HepG2 (cell line): ENCODE data around the gene DRAP1. TPM values are rescaled to one million over a fixed set of nuclear protein-coding genes. Genes with fewer than 3 reads are reported as not detected.

Experiments used
- CC2D1A ChIP-seq: sonication (generic); formaldehyde crosslinking; IDR thresholded peaks from 2 replicates; pipeline ENCODE4 v1.8.1; 2023; ENCODE audit warnings: mild to moderate bottlenecking, missing genetic modification reagents
- EEA1 ChIP-seq: sonication (generic); formaldehyde crosslinking; IDR thresholded peaks from 2 replicates; pipeline ENCODE4 v1.5.1; 2020; ENCODE audit warnings: mild to moderate bottlenecking, missing genetic modification reagents, borderline replicate concordance
- EZH2 ChIP-seq: conservative IDR thresholded peaks from 2 replicates; pipeline ENCODE4 v1.6.1; 2012; ENCODE audit warnings: mild to moderate bottlenecking, low read depth, low read length, moderate library complexity
- FOXO1 ChIP-seq: sonication (generic); formaldehyde crosslinking; IDR thresholded peaks from 2 replicates; pipeline ENCODE4 v1.4.0; 2020; ENCODE audit warnings: missing genetic modification reagents
- KAT2B ChIP-seq: fragments of 150-350 bp; IDR thresholded peaks from 2 replicates; pipeline ENCODE4 v1.6.1; 2014; ENCODE audit warnings: low read depth, low read length, borderline replicate concordance
- KDM2A ChIP-seq: sonication (generic); formaldehyde crosslinking; IDR thresholded peaks from 2 replicates; pipeline ENCODE4 v1.4.0; 2020; ENCODE audit warnings: low read depth, missing genetic modification reagents, borderline replicate concordance
- LCORL ChIP-seq, 2 experiments: fragments of 450-650 bp in 1 of 2; sonication (generic) in 1 of 2; formaldehyde crosslinking in 1 of 2; IDR thresholded peaks; 2 replicates each; pipeline versions ENCODE4 v1.5.0 to v1.6.1; 2017 to 2020; ENCODE audit warnings: antibody characterized with exemption in 1 of 2, missing genetic modification reagents in 1 of 2
- MAFF ChIP-seq: IDR thresholded peaks from 2 replicates; pipeline ENCODE4 v1.6.1; 2011; ENCODE audit warnings: low read depth, low read length, improper control_type of control experiment
- RXRA ChIP-seq: sonication (generic); formaldehyde crosslinking; IDR thresholded peaks from 2 replicates; pipeline ENCODE4 v1.5.1; 2020; ENCODE audit warnings: missing genetic modification reagents
- ZBTB3 ChIP-seq: sonication (generic); formaldehyde crosslinking; IDR thresholded peaks from 2 replicates; pipeline ENCODE4 v1.4.0; 2020; ENCODE audit warnings: low read depth, mild to moderate bottlenecking, moderate library complexity, missing genetic modification reagents, borderline replicate concordance
- ZFY ChIP-seq: sonication (generic); formaldehyde crosslinking; IDR thresholded peaks from 2 replicates; pipeline ENCODE4 v1.4.0; 2020; ENCODE audit warnings: missing genetic modification reagents
- ZKSCAN8 ChIP-seq: IDR thresholded peaks from 2 replicates; pipeline ENCODE4 v1.6.1; 2016; ENCODE audit warnings: borderline replicate concordance, missing genetic modification reagents, missing compliant biosample characterization
- ZNF17 ChIP-seq: sonication (generic); formaldehyde crosslinking; IDR thresholded peaks from 2 replicates; pipeline ENCODE4 v1.5.0; 2020; ENCODE audit warnings: mild to moderate bottlenecking, missing genetic modification reagents
- ZNF232 ChIP-seq: sonication (generic); formaldehyde crosslinking; IDR thresholded peaks from 2 replicates; pipeline ENCODE4 v1.4.0; 2020; ENCODE audit warnings: missing genetic modification reagents, borderline replicate concordance
- ZNF256 ChIP-seq: sonication (generic); formaldehyde crosslinking; conservative IDR thresholded peaks from 2 replicates; pipeline ENCODE4 v1.4.0; 2020; ENCODE audit warnings: missing genetic modification reagents
- ZNF337 ChIP-seq: sonication (generic); formaldehyde crosslinking; IDR thresholded peaks from 2 replicates; pipeline ENCODE4 v1.5.1; 2020; ENCODE audit warnings: missing genetic modification reagents, low read depth, mild to moderate bottlenecking, borderline replicate concordance
- ZNF549 ChIP-seq: sonication (generic); formaldehyde crosslinking; IDR thresholded peaks from 2 replicates; pipeline ENCODE4 v1.5.0; 2020; ENCODE audit warnings: missing genetic modification reagents
- ZNF564 ChIP-seq: sonication (generic); formaldehyde crosslinking; IDR thresholded peaks from 2 replicates; pipeline ENCODE4 v1.8.1; 2023; ENCODE audit warnings: mild to moderate bottlenecking, missing genetic modification reagents
- ZNF567 ChIP-seq: sonication (generic); formaldehyde crosslinking; IDR thresholded peaks from 2 replicates; pipeline ENCODE4 v1.8.1; 2023; ENCODE audit warnings: mild to moderate bottlenecking, missing genetic modification reagents, borderline replicate concordance
- ZNF703 ChIP-seq: sonication (generic); formaldehyde crosslinking; IDR thresholded peaks from 2 replicates; pipeline ENCODE4 v1.5.1; 2020; ENCODE audit warnings: missing genetic modification reagents, mild to moderate bottlenecking, moderate library complexity, borderline replicate concordance
- ZNF839 ChIP-seq: sonication (generic); formaldehyde crosslinking; IDR thresholded peaks from 2 replicates; pipeline ENCODE4 v1.4.0; 2020; ENCODE audit warnings: missing genetic modification reagents, mild to moderate bottlenecking, borderline replicate concordance
- polyA plus RNA-seq, 8 experiments: library from polyadenylated mRNA; depleted of rRNA in 3 of 8; stranded (reverse) in 7 of 8; unstranded in 1 of 8; fragments of >200 nt; fragmentation: Illumina TruSeq in 4 of 8; extraction: Trizol in 4 of 8; gene quantifications; 2 replicates each; pipeline versions ENCODE4 v1.2.1 to v1.2.3, GENCODE V29; 2011 to 2016; ENCODE audit warnings: low read depth in 4 of 8, missing spikeins in 1 of 8, mixed read lengths in 1 of 8; ENCODE audit not compliant: insufficient read depth in 1 of 8
- total RNA-seq, 5 experiments: library from RNA; depleted of rRNA; stranded (reverse); fragments of >200 nt; fragmentation: Illumina TruSeq; extraction: Trizol; gene quantifications; 2 replicates each; pipeline ENCODE4 v1.2.3, GENCODE V29; 2016; ENCODE audit warnings: low read depth in 1 of 5
- TF ChIP-seq, protein P1 (sequence below): sonication (generic); formaldehyde crosslinking; IDR thresholded peaks from 2 replicates; pipeline ENCODE4 v1.4.0; 2020; ENCODE audit warnings: mild to moderate bottlenecking, low read depth, missing genetic modification reagents
- TF ChIP-seq, protein P2 (sequence below): sonication (generic); formaldehyde crosslinking; IDR thresholded peaks from 2 replicates; pipeline ENCODE4 v1.5.0; 2020; ENCODE audit warnings: mild to moderate bottlenecking, missing genetic modification reagents, moderate library complexity
- TF ChIP-seq, protein P3 (sequence below): sonication (generic); IDR thresholded peaks from 2 replicates; pipeline ENCODE4 v1.6.1; 2016; ENCODE audit warnings: low read depth, borderline replicate concordance
- TF ChIP-seq, protein P4 (sequence below): sonication (generic); formaldehyde crosslinking; IDR thresholded peaks from 2 replicates; pipeline ENCODE4 v1.8.1; 2023; ENCODE audit warnings: missing genetic modification reagents, inconsistent platforms, borderline replicate concordance

DRAP1 gene
- total and polyA plus RNA-seq, 2 of the 13 experiments (the other 11 are each of a cell fraction or from before 2014, with no cell fraction given), result 46.8 to 52.3 TPM

DNA sequence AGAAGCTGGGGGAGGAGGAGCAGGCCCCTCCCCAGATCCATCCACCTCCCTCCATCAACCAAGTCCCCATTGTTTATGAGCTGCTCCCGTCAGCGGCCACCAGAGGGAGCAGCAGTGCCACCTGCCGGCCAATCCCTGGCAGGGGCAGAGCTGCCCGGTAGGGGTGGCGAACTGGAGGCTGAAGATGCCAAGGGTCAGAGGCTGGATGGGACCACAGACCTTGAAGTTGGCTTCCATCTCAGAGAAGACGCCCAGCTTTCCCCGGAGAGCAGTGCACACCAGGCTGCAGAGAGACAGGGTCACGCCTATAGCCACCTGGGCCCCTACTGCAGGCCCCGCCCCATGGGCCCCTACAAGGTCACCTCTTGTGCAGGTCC lies 34.5 kb upstream of the DRAP1 start (continued):
- TF ChIP-seq ZBTB3 (CRISPR knock-in tag) (no peak), LCORL (IDR thresholded peaks at IDR 0.05) (no peak), LCORL (CRISPR knock-in tag; IDR thresholded peaks at IDR 0.05) (no peak), ZNF549 (no peak), ZFY (CRISPR knock-in tag) (peak; percentile 21; the same call in 1 of the 2 replicates), ZNF839 (CRISPR knock-in tag) (no peak), KDM2A (CRISPR knock-in tag) (peak; percentile 78), ZNF232 (CRISPR knock-in tag) (no peak), ZNF256 (CRISPR knock-in tag) (no peak), ZKSCAN8 (CRISPR knock-in tag) (no peak), EZH2 (no peak), ZNF703 (CRISPR knock-in tag) (no peak), ZNF17 (CRISPR knock-in tag) (no peak), RXRA (CRISPR knock-in tag) (no peak), FOXO1 (peak; percentile 81), ZNF567 (CRISPR knock-in tag) (no peak), EEA1 (no peak), ZNF564 (CRISPR knock-in tag) (no peak), KAT2B (no peak), MAFF (no peak), ZNF337 (CRISPR knock-in tag) (no peak), CC2D1A (CRISPR knock-in tag) (no peak)
- TF ChIP-seq, protein P1, sequence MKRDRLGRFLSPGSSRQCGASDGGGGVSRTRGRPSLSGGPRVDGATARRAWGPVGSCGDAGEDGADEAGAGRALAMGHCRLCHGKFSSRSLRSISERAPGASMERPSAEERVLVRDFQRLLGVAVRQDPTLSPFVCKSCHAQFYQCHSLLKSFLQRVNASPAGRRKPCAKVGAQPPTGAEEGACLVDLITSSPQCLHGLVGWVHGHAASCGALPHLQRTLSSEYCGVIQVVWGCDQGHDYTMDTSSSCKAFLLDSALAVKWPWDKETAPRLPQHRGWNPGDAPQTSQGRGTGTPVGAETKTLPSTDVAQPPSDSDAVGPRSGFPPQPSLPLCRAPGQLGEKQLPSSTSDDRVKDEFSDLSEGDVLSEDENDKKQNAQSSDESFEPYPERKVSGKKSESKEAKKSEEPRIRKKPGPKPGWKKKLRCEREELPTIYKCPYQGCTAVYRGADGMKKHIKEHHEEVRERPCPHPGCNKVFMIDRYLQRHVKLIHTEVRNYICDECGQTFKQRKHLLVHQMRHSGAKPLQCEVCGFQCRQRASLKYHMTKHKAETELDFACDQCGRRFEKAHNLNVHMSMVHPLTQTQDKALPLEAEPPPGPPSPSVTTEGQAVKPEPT, result no peak
- TF ChIP-seq, protein P2, sequence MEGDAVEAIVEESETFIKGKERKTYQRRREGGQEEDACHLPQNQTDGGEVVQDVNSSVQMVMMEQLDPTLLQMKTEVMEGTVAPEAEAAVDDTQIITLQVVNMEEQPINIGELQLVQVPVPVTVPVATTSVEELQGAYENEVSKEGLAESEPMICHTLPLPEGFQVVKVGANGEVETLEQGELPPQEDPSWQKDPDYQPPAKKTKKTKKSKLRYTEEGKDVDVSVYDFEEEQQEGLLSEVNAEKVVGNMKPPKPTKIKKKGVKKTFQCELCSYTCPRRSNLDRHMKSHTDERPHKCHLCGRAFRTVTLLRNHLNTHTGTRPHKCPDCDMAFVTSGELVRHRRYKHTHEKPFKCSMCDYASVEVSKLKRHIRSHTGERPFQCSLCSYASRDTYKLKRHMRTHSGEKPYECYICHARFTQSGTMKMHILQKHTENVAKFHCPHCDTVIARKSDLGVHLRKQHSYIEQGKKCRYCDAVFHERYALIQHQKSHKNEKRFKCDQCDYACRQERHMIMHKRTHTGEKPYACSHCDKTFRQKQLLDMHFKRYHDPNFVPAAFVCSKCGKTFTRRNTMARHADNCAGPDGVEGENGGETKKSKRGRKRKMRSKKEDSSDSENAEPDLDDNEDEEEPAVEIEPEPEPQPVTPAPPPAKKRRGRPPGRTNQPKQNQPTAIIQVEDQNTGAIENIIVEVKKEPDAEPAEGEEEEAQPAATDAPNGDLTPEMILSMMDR (CRISPR knock-in tag), result peak; percentile 98
- TF ChIP-seq, protein P3, sequence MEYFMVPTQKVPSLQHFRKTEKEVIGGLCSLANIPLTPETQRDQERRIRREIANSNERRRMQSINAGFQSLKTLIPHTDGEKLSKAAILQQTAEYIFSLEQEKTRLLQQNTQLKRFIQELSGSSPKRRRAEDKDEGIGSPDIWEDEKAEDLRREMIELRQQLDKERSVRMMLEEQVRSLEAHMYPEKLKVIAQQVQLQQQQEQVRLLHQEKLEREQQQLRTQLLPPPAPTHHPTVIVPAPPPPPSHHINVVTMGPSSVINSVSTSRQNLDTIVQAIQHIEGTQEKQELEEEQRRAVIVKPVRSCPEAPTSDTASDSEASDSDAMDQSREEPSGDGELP, result peak; percentile 45; the same call in 1 of the 2 replicates
- TF ChIP-seq, protein P4, sequence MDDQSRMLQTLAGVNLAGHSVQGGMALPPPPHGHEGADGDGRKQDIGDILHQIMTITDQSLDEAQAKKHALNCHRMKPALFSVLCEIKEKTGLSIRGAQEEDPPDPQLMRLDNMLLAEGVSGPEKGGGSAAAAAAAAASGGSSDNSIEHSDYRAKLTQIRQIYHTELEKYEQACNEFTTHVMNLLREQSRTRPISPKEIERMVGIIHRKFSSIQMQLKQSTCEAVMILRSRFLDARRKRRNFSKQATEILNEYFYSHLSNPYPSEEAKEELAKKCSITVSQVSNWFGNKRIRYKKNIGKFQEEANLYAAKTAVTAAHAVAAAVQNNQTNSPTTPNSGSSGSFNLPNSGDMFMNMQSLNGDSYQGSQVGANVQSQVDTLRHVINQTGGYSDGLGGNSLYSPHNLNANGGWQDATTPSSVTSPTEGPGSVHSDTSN, result no peak
